ENCODE measurements around the gene MCTP2. TPM values are rescaled to one million over a fixed set of nuclear protein-coding genes. Genes with fewer than 3 reads are reported as not detected.
A peak's percentile ranks its signal among the peaks of the same experiment; 100 is the strongest.

The MCTP2 gene
- total RNA-seq, 1 donor from 2014 or later: 35.3 TPM

GRCh38 chr15:94453227-94453988, 222.0 kb downstream of the MCTP2 start:
- H3K36me3 ChIP-seq: peaks cover 8% of the 10 kb centered on the region
- no peaks in the 10 kb centered on the region for H3K27me3 ChIP-seq
- H3K4me1 ChIP-seq: no peaks in the 10 kb centered on the region
- DNase-seq (no peak), ATAC-seq (peak; percentile 68)
- TF ChIP-seq CTCF (IDR thresholded peaks at IDR 0.05): no peak
- H3K9me3 ChIP-seq: no peaks in the 10 kb centered on the region
- H3K4me3 ChIP-seq: no peak overlapping the region
- intact Hi-C loops (cut with DNase I): no loop called here
- no peak overlapping the region for H3K27ac ChIP-seq

GRCh38 chr15:94455297-94455696, 223.9 kb downstream of the MCTP2 start:
- DNase-seq: no peak
- H3K4me3 ChIP-seq: no peak overlapping the region
- intact Hi-C loops (cut with DNase I): no loop called here
- ATAC-seq: no peak
- no peaks in the 10 kb centered on the region for H3K9me3 ChIP-seq
- H3K27ac ChIP-seq: no peak overlapping the region
- TF ChIP-seq CTCF (IDR thresholded peaks at IDR 0.05): no peak
- peaks cover 15% of the 10 kb centered on the region for H3K36me3 ChIP-seq
- no peaks in the 10 kb centered on the region for H3K27me3 ChIP-seq
- H3K4me1 ChIP-seq: no peaks in the 10 kb centered on the region

GRCh38 chr15:94456226-94456625, 224.9 kb downstream of the MCTP2 start:
- TF ChIP-seq CTCF (IDR thresholded peaks at IDR 0.05): no peak
- Histone ChIP-seq H3K9me3 (no peaks in the 10 kb centered on the region), H3K27me3 (no peaks in the 10 kb centered on the region), H3K4me1 (no peaks in the 10 kb centered on the region), H3K4me3 (no peak overlapping the region), H3K27ac (no peak overlapping the region), H3K36me3 (peaks cover 15% of the 10 kb centered on the region)
- intact Hi-C loops (cut with DNase I): no loop called here
- DNase-seq (no peak), ATAC-seq (no peak)

GRCh38 chr15:94457661-94458060, 226.3 kb downstream of the MCTP2 start:
- DNase-seq: no peak
- H3K27ac ChIP-seq: no peak overlapping the region
- intact Hi-C loops (cut with DNase I): no loop called here

GRCh38 chr15:94460624-94461023, 229.3 kb downstream of the MCTP2 start:
- no peak overlapping the region for H3K4me3 ChIP-seq

More at GRCh38 chr15:94457661-94458060, 226.3 kb downstream of the MCTP2 start:
- Histone ChIP-seq H3K27me3 (no peaks in the 10 kb centered on the region), H3K4me1 (no peaks in the 10 kb centered on the region), H3K4me3 (no peak overlapping the region), H3K36me3 (peaks cover 15% of the 10 kb centered on the region), H3K9me3 (no peaks in the 10 kb centered on the region)
- no peak for TF ChIP-seq CTCF (IDR thresholded peaks at IDR 0.05)
- peak; percentile 47 for ATAC-seq

More at GRCh38 chr15:94460624-94461023, 229.3 kb downstream of the MCTP2 start:
- peaks cover 15% of the 10 kb centered on the region for H3K36me3 ChIP-seq
- DNase-seq (no peak), ATAC-seq (no peak)
- intact Hi-C loops (cut with DNase I): no loop called here
- no peaks in the 10 kb centered on the region for H3K4me1 ChIP-seq
- no peaks in the 10 kb centered on the region for H3K9me3 ChIP-seq
- H3K27me3 ChIP-seq: no peaks in the 10 kb centered on the region
- TF ChIP-seq CTCF (IDR thresholded peaks at IDR 0.05): no peak
- no peak overlapping the region for H3K27ac ChIP-seq
